HG03342 (cell line): ENCODE data around the gene PTPN7.
"Not testable (repeated sequence)": the region's sequence is repeated elsewhere in the genome, so short reads cannot be mapped to it uniquely, and the experiment has no call there.

ENCODE experiments used
- ATAC-seq: cut with Tn5 transposase; IDR thresholded peaks from one replicate; pipeline ENCODE4 v1.9.1; 2021; ENCODE audit warnings: mild to moderate bottlenecking, moderate library complexity; ENCODE audit not compliant: unreplicated experiment

Gene PTPN7

DNA sequence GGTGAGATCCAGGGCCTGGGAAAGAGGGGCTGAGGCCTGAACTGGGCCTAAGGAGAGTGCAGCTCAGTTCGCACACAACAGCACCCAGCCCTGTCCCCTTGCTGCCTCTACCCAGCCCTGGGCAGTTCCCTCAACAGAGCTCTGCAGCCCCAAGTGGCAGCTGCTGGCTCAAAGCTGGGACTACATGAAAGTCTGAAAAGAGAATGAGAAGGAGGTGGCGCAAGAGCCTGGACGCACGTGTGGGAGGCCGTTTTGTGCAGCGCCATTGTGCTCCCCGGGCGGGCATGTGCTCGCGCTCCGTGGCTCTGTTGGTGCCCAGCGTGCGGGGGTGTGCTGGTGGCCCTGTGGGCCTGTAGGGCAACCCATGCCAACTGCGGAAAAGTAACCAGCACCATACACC, 27.4 kb downstream of the PTPN7 start:
- ATAC-seq, result no peak

DNA sequence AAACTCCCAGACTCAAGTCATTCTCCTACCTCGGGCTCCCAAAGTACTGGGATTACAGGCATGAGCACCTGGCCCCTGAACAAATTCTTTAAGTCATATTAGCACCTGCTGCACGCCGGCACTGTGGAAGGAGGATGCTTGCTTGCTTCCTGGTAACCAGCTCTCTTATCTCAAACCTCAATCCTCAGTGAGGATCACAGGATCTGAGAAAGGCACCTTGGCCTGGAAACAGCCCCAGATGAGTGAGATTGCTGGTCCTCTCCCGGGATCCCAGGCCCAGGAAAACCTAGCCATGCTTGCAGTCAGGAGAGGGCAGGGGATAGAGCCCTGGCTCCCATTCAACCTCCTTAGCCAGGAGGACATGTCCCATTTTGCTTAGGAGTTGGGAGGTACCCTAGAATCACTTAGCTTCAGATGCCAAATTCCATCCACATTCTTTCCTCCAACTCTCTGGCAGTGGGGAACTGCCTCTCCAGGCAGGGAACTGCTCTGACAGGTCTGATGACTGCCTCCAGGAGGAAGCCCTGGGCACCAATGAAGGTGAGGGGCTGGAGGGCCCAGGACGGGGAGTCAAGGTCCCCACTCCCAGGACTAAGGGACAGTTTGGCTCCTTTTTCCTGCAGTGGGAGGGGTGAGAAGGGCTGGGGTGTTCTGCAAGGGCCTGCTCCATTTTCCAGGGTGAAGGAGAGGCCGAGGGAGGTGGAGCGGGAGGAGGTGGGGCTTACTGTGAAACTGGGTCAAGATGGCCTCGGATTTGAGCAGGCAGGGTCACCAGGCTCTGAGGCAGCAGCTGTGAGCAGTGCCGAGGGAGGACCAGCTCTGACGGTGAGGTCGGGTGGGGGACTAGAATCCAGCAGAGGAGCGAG, 28.2 kb downstream of the PTPN7 start:
- no peak for ATAC-seq

DNA sequence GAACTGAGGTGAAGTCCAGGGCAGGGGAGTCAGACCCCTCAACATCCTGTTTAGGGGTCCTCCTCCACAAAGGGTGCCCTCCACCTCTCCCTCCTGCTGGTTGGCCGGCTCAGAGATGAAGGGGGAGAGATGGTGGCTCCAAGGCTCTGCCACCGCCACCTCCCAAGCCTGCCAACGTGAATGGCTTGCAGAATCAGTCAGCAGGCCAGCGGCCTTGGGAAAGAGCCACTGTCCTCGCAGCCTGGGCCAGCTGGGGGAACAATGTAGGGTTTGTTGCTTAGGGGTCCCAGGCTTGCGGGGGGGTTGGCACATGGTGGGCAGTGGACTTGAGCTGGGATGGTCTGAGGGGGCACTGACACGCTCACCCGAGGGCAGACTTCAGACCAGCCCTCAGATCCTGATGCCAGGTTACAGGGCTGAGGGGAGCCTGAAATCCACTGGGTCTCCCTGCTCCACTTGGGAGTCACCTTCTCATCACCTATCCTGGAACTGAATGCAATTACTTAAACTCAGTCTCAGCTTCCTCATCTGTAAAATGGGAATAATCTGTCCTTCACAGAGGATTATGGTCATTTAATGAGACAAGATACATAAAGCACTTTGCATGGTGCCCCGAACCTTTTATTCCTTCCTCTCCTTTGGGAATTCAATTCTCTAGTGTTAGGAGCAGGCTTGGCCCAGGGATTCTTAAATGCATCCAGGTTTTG, 29.4 kb downstream of the PTPN7 start:
- no peak for ATAC-seq

DNA sequence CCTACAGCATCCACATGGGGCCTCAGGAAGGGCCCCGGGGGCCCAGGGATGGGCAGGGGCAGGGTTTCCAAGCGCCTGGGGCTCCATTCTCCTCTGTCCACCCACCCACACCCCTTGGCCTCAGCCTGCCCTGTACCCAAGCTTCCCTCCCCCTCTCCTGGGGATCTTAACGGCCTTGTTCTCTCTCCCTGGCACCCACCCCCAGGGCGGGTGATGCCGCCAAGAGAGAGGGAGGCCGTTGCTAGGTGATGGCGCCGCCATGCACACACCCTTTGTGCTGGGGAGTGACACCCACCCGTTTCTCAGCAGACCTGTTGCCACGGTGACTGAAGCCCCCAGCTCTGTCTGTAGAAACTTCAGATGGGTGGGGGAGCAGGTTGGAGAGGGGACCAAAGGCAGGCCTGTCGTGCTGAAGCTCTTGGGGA, 30.1 kb downstream of the PTPN7 start:
- ATAC-seq, result no peak

DNA sequence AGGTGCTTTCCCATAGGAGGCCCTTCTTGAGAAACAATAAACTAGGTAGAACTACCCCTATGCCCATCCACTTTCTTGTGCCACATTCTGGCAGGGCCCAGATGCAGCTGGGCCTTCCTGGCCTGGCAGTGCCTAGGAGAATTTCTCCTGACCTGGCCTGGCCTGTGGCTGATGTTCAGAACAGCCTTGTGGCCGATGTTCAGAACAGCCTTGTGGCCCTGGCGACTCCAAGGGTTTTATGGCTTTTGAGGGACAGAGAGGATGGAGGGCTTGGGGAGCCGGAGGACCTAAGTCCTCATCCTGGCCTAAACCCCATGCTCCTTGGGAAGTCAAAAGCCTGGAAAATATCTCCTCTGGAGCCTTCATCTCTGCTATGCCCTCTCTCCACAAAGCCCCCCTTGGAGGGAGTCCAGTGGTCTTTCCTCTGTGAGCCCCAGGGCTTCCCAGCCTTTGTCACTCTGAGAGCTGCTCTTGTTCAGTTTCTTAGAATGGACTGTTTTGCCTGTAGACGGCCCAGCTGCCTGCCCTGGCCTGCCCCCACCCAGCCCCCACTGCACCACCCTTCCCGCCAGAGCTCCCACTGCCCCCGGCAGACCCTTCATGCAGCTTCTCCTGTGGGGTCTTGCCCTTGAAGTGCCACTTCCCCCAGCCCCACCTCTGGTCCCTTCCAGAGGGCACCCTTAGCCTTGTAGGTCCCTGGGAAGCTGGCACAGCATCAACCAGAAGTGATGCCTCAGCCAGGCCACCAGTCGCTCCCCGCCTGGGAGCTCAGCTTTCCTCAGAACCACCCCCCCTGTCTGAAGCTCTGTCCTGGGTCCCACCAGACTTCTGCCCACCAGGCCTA, 30.7 kb downstream of the PTPN7 start:
- ATAC-seq, result no peak

DNA sequence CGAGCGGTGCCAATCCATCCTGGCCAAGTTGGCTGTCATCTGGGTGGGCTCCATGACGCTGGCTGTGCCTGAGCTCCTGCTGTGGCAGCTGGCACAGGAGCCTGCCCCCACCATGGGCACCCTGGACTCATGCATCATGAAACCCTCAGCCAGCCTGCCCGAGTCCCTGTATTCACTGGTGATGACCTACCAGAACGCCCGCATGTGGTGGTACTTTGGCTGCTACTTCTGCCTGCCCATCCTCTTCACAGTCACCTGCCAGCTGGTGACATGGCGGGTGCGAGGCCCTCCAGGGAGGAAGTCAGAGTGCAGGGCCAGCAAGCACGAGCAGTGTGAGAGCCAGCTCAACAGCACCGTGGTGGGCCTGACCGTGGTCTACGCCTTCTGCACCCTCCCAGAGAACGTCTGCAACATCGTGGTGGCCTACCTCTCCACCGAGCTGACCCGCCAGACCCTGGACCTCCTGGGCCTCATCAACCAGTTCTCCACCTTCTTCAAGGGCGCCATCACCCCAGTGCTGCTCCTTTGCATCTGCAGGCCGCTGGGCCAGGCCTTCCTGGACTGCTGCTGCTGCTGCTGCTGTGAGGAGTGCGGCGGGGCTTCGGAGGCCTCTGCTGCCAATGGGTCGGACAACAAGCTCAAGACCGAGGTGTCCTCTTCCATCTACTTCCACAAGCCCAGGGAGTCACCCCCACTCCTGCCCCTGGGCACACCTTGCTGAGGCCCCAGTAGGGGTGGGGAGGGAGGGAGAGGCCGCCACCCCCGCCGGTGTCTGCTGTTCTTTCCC, 32.4 kb downstream of the PTPN7 start:
- no peak for ATAC-seq

DNA sequence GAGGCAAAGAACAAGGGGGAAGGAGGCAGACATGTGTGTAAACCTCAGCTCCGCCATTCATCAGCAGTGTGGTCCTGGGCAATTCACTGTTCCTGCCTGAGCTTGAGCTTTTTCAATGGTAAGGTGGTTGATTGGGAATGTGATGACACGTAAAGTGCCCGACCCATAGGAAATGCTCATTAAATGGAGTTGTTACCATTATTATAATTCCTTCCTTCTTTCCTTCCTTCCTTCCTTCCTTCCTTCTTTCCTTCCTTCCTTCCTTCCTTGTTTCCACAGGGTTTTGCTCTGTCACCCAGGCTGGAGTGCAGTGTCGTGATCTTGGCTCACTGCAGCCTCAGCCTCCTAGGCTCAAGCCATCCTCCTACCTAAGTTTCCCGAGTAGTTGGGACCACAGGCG, 33.3 kb downstream of the PTPN7 start:
- no peak for ATAC-seq

DNA sequence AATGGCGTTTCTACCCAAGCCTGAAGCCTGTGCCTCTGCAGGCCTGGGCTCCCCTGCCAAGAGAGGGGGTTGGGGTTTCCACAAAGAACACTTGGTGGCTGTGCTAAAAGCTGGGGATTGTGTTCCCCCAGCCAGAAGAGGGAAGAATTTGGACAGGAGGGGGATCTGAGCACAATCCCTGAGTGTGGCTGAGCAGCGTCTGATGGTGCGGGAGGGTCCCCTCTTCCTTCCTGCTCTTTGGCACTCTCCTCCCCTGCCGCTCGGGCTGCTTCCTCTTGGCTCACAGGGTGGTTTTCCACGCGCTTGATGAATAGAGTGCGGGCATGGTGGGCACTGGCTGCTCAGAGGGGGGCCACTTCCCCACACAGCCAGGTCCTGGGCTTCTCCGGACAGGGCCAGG, 34.0 kb downstream of the PTPN7 start:
- no peak for ATAC-seq

DNA sequence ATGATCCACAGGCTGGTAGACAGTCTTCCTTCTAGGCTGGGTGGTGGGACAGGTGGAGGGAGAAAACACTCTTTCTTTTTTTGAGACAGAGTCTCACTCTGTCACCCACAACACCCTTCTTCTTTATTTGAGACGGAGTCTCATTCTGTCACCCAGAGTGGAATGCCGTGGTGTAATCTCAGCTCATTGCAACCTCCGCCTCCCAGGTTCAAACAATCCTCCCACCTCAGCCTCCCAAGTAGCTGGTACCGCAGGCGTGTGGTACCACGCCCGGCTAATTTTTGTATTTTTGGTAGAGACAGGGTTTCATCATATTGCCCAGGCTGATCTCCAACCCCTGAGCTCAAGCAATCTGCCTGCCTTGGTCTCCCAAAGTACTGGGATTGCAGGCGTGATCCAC, 34.8 kb downstream of the PTPN7 start:
- ATAC-seq, result no peak

DNA sequence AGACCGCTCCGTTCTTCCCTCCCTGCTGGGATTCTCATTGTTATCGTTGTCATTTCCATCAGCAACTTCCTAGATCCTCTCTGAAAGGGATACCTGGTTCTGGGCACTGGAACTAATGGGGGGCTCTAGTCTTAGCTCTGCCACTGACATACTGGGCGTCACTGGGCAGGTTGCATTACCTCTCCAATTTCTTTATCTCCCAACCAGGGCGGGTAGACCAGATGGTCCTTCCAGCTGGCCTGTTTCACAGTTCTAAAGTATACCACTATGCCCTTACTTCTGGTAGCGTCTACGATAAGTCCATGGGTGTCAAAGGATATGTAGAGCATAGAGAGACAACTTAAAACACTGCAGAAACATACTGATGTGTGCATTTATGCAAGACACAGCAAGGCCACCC, 36.3 kb downstream of the PTPN7 start:
- ATAC-seq, result no peak

DNA sequence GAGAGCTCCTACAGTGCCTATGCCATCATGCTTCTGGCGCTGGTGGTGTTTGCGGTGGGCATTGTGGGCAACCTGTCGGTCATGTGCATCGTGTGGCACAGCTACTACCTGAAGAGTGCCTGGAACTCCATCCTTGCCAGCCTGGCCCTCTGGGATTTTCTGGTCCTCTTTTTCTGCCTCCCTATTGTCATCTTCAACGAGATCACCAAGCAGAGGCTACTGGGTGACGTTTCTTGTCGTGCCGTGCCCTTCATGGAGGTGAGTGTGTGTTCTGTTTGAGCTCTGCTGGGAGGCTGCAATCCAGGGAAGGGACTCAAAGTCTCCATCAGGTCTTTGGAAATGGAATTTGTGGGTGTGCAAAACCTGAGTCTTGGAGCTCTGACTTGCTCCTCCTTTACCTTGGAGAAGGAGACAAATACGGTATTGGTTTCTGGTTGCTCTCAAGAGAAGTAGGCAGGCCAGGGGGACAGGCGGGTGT, 37.0 kb downstream of the PTPN7 start:
- ATAC-seq, result no peak

DNA sequence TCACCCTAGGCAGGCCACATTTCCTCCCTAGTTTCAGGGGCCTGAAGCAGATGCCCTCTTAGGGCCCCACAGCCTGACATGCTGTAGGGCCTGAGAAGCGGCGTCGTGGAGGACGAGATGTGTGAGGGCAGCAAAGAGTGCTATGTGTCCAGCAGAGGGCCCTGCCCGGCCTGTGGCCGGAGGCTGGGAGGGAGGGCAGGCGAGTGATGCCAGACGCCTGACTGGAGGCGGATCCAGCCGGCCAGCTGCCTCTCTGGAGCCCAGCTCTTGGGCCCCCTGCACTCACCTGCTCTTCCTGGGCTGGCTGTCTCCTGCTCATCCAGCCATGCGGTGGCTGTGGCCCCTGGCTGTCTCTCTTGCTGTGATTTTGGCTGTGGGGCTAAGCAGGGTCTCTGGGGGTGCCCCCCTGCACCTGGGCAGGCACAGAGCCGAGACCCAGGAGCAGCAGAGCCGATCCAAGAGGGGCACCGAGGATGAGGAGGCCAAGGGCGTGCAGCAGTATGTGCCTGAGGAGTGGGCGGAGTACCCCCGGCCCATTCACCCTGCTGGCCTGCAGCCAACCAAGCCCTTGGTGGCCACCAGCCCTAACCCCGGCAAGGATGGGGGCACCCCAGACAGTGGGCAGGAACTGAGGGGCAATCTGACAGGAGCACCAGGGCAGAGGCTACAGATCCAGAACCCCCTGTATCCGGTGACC, 37.6 kb downstream of the PTPN7 start, which contains the start of gene GPR37L1:
Gene GPR37L1, plus strand, starts transcription at position 279 of the 697 bp plus-strand sequence. Its CDS starts 47 bp downstream, at position 326.
- no peak for ATAC-seq

DNA sequence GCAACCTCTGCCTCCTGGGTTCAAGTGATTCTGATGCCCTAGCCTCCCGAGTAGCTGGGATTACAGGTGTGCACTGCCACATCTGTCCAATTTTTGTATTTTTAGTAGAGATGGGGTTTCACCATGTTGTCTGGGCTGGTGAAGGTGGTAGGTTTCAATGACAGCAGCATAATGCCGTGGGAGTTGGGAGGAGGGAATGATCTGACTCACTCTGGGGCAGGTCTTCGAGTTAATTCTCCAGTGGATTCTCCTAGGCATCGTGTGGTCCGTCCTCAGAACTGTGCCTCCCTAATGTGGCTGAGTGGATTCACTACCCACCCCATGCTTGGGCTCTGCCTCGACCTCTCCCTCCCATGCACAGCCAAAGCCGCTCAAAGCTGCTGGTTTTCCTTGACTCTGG, 39.4 kb downstream of the PTPN7 start:
- ATAC-seq, result no peak

DNA sequence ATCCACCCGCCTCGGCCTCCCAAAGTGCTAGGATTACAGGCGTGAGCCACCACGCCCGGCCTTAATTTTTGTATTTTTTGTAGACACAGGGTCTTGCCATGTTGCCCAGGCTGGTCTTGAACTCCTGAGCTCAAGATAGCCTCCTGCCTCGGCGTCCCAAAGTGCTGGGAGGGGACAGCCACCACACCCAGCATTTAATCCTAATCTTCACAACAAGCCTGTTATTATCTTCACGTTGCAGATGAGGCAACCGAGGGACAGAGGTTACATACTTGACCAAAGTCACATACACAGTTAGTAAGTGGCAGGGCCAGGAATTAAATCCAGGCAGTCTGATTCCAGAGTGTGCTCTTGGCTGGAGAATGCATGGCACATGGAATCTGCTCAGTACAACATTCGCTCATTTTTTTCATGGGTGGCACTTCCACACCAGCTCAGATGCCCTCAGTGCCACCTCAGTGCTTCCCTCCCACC, 42.5 kb downstream of the PTPN7 start:
- no peak for ATAC-seq

DNA sequence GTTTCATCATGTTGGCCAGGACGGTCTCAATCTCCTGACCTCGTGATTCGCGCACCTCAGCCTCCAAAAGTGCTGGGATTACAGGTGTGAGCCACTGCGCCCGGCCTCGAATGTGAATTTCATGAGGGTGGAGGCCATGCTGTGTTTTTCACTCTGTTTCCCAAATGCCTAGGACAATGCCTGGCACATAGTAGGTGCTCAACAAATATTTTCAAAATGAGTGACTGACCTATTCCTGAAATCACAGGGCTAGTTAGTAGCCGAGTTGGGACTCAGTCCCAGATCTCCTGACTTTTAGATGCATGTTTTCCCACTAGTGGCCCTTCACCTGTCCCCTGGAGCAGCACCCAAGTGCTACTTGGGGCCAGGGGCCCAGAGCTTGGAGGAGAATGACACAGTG, 44.1 kb downstream of the PTPN7 start:
- no peak for ATAC-seq

DNA sequence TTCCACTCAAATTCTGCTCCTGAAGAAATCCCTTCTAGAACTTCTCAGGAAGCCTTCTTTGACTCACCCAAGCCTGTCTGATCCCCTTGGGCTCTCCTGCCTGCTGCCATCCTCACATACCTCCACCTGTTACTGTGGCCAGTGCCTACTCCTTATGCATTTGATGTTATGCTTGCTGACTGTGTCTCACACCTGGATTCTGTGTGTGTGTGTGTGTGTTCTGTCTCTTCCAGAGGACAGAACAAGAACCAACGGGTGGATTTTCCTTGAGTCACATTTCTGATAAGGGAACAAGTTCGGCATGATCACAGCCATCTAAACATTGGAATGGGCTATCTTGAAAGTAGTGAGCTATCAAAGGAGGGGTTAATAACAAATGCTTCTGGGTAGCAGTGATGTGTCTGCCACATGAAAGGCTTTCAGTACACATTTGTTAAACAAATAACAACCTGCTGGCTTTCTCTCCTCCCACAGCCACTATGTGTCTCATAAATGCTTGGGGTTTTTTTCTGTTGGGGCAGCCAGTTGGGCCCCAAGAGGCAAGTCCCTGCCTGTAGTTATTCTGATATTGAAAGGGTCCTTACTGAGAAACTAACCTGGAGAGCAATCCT, 46.6 kb downstream of the PTPN7 start:
- ATAC-seq, result no peak

DNA sequence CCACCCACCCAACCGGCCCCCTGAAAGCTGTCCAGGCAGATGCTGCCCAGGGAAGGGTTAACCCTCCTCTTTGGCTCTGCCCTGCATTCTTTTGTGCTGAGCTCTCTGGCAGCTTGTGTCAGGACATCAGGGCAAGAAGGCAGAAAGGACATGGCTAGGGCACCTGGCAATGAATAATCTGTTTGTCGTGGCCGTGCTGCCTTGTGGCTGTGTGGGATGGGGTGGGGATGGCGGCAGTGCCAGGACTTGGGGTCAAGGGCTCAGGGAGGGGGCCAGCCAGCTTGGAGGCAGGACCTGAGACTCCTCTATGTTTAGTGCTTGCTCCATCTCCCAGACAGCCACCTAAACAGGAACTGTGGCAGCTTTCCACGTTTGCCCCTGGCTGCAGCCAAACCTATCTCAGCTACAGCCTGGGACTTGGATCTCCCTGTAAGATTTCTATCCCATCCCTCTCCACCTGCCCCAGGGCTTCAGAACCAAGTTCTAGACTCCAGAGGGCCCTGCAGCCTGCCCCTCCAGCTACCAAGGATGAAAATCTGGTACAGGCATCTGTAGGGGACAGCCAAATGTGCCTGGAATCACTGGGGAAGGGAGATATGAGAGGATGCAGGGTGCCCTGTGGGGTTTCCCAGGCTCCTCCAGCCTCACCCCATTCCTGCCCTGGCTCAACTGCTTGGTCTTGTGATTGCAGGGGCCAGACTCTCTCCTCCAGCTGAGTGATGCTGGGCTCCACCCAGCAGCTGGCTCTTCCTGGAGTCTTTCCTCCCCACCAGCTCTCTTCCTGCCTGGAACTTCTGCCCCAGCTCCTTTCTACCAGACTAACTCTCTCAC, 47.3 kb downstream of the PTPN7 start:
- no peak for ATAC-seq

DNA sequence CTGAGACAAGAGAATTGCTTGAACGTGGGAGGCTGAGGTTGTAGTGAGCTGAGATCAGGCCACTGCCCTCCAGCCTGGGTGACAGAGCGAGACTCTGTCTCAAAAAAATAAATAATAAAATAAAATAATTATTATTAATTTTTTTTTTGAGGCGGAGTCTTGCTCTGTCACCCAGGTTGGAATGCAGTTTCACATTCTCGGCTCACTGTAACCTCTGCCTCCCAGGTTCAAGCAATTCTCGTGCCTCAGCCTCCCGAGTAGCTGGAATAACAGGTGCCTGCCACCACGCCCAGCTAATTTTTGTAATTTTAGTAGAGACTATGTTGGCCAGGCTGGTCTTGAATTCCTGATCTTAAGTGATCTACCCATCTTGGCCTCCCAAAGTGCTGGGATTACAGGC, 48.8 kb downstream of the PTPN7 start:
- not testable (repeated sequence) for ATAC-seq
